K562 (cell line): Measurements from ENCODE around the gene HTR2C. TPM values are rescaled to one million over a fixed set of nuclear protein-coding genes. Genes with fewer than 3 reads are reported as not detected.

Experiments used
- ATAC-seq: fragments of 200-7000 bp; cut with Tn5 transposase; 3 replicates; pipeline ENCODE4 v1.9.1; 2020; ENCODE audit warnings: moderate library complexity
- BruUV-seq: library from RNA; stranded (reverse); fragments of 400-500 nt; replicated peaks from 2 replicates; lab custom pipeline; 2021; lab: Mats Ljungman, UMichigan
- CTCF ChIA-PET: fragments of 300-600 bp; formaldehyde crosslinking; extraction: SDS; loops from one replicate; lab custom pipeline; 2021; ENCODE audit warnings: low intra/inter-chr PET ratio; lab: Yijun Ruan, JAX
- POLR2A ChIA-PET: fragments of 300-600, 350-650 bp; sonication (Branson Sonifier 250); formaldehyde crosslinking; extraction: SDS; loops from one replicate; lab custom pipeline; 2021; ENCODE audit warnings: antibody characterized with exemption, inconsistent platforms; lab: Yijun Ruan, JAX
- DNase-seq, 4 experiments: peaks; one replicate each; pipeline versions ENCODE4 v3.0.0 to v3.0.0-alpha.2; 2011 to 2018; ENCODE audit warnings: low spot score in 3 of 4, mixed read lengths in 3 of 4; ENCODE audit errors: extremely low read depth in 1 of 4
- FAIRE-seq: peaks from 2 replicates; lab custom pipeline; 2011; peaks lifted over from hg19 to GRCh38; lab: Jason Lieb, UNC
- H2AFZ ChIP-seq: 2 replicates; pipeline ENCODE4 v1.6.0; 2011; ENCODE audit warnings: low read depth, low read length, control low read depth, inconsistent platforms
- H3K27ac ChIP-seq: fragments of 200-600 bp; 3 replicates; pipeline ENCODE4 v1.8.0; 2011; ENCODE audit warnings: low read depth, mild to moderate bottlenecking, control low read depth, inconsistent platforms, low read length, moderate library complexity, mixed read lengths; ENCODE audit errors: extremely low read depth
- H3K27me3 ChIP-seq, 2 experiments: fragments of 300-600 bp in 1 of 2; 2 replicates in 1 of 2; 3 replicates in 1 of 2; pipeline versions ENCODE4 v1.6.0 to v1.8.0; 2011; ENCODE audit warnings: inconsistent platforms in 2 of 2, low read length in 2 of 2, mild to moderate bottlenecking in 1 of 2, mixed read lengths in 1 of 2, moderate library complexity in 1 of 2; ENCODE audit not compliant: control insufficient read depth in 2 of 2, insufficient read depth in 2 of 2
- H3K36me3 ChIP-seq: fragments of 300-600 bp; 3 replicates; pipeline ENCODE4 v1.8.0; 2011; ENCODE audit warnings: mild to moderate bottlenecking, low read length, inconsistent platforms; ENCODE audit not compliant: control insufficient read depth, insufficient read depth
- H3K4me1 ChIP-seq, 2 experiments: fragments of 200-600 bp in 1 of 2; replicated peaks in 1 of 2; 2 replicates in 1 of 2; 3 replicates in 1 of 2; pipeline versions ENCODE4 v1.5.1 to v1.8.0; 2011; ENCODE audit warnings: inconsistent platforms in 2 of 2, low read length in 2 of 2, mild to moderate bottlenecking in 1 of 2, mixed read lengths in 1 of 2, moderate library complexity in 1 of 2; ENCODE audit not compliant: control insufficient read depth in 2 of 2, insufficient read depth in 2 of 2
- H3K4me2 ChIP-seq: 2 replicates; pipeline ENCODE4 v1.6.1; 2011; ENCODE audit warnings: low read length, control low read depth, inconsistent platforms, mixed read lengths; ENCODE audit not compliant: insufficient read depth
- H3K4me3 ChIP-seq: fragments of 200-600 bp; sonication (generic), shearing (Covaris generic); 2 replicates; pipeline ENCODE4 v1.5.1; 2016; ENCODE audit warnings: control low read depth, inconsistent platforms
- H3K79me2 ChIP-seq: fragments of 200-600 bp; 3 replicates; pipeline ENCODE4 v1.8.0; 2011; ENCODE audit warnings: low read length, inconsistent platforms; ENCODE audit not compliant: control insufficient read depth, insufficient read depth
- H3K9ac ChIP-seq, 2 experiments: 2 replicates each; pipeline versions ENCODE4 v1.6.0 to v1.6.1; 2011; ENCODE audit warnings: low read depth in 2 of 2, low read length in 2 of 2, control low read depth in 1 of 2, inconsistent platforms in 1 of 2, mild to moderate bottlenecking in 1 of 2, mixed read lengths in 1 of 2; ENCODE audit not compliant: insufficient read depth in 1 of 2
- H3K9me1 ChIP-seq: one replicate; pipeline ENCODE4 v1.6.0; 2011; ENCODE audit warnings: inconsistent platforms, mild to moderate bottlenecking, low read length, moderate library complexity; ENCODE audit not compliant: control insufficient read depth, insufficient read depth
- H3K9me3 ChIP-seq: replicated peaks from 2 replicates; pipeline ENCODE4 v1.5.1; 2011; ENCODE audit warnings: low read depth, low read length, inconsistent platforms; ENCODE audit not compliant: control insufficient read depth, insufficient read depth
- H4K20me1 ChIP-seq: replicated peaks from 2 replicates; pipeline ENCODE4 v1.6.1; 2011; ENCODE audit warnings: low read length, inconsistent platforms, mixed read lengths; ENCODE audit not compliant: control insufficient read depth, insufficient read depth
- CBX3 ChIP-seq, 2 experiments: IDR thresholded peaks; 1 replicate in 1 of 2; 2 replicates in 1 of 2; pipeline ENCODE4 v1.6.1; 2012; ENCODE audit warnings: inconsistent platforms in 2 of 2, low read length in 2 of 2, borderline replicate concordance in 1 of 2, control low read depth in 1 of 2
- ZNF121 ChIP-seq: sonication (generic); formaldehyde crosslinking; conservative IDR thresholded peaks from 2 replicates; pipeline ENCODE4 v1.8.0; 2022; ENCODE audit warnings: missing genetic modification reagents
- WGBS: fragments of 100-300 bp; shearing (Covaris generic); methylation state at CpG from one replicate; pipeline ENCODE4 v1.1.6; 2016; ENCODE audit warnings: low coverage, mixed read lengths; ENCODE audit not compliant: insufficient coverage; ENCODE audit errors: missing lambda C conversion rate; 5-methylcytosine and 5-hydroxymethylcytosine counted together
- in situ Hi-C: fragments of 300-500 bp; cut with MboI; formaldehyde crosslinking; loops from 4 replicates; pipeline ENCODE4 v1.15.0; 2018; ENCODE audit warnings: inconsistent platforms, mixed read lengths
- intact Hi-C: fragments of 100-400 bp; cut with micrococcal nuclease; formaldehyde crosslinking; loops from 2 replicates; pipeline ENCODE4 v1.14.2; 2022
- polyA plus RNA-seq, 8 experiments: library from polyadenylated mRNA; depleted of rRNA in 4 of 8; stranded (reverse) in 5 of 8; unstranded in 3 of 8; fragments of >200 nt; fragmentation: Nextera tagmentation in 2 of 8; fragmentation: Illumina TruSeq in 1 of 8; extraction: Ambion mirVana in 2 of 8; extraction: Trizol in 1 of 8; gene quantifications; 2 replicates each; pipeline versions ENCODE4 v1.2.1 to v1.2.3, GENCODE V29; 2011 to 2014; ENCODE audit warnings: inconsistent platforms in 1 of 8, missing spikeins in 1 of 8
- total RNA-seq, 7 experiments: library from RNA; depleted of rRNA in 6 of 7; stranded (reverse); fragments of >200 nt in 6 of 7; fragmentation: Illumina TruSeq in 2 of 7; extraction: Trizol in 2 of 7; gene quantifications; 2 replicates each; pipeline versions ENCODE4 v1.2.1 to v1.2.3, GENCODE V29; 2011 to 2021; ENCODE audit warnings: low replicate concordance in 1 of 7
- TF ChIP-seq, protein P1 (sequence below), 3 experiments: IDR thresholded peaks in 2 of 3; conservative IDR thresholded peaks in 1 of 3; 2 replicates each; pipeline ENCODE4 v1.5.1; 2011 to 2012; ENCODE audit warnings: low read length in 3 of 3, mild to moderate bottlenecking in 3 of 3, control low read depth in 2 of 3, improper control_type of control experiment in 1 of 3, inconsistent platforms in 1 of 3, low read depth in 1 of 3, mixed read lengths in 1 of 3, moderate library complexity in 1 of 3; ENCODE audit not compliant: insufficient read depth in 2 of 3

HTR2C gene
- total and polyA plus RNA-seq, 9 of the 15 experiments (the other 6 are each of a cell fraction or from before 2014, with no cell fraction given) = 0.04 to 0.22 (median 0.10) TPM

DNA sequence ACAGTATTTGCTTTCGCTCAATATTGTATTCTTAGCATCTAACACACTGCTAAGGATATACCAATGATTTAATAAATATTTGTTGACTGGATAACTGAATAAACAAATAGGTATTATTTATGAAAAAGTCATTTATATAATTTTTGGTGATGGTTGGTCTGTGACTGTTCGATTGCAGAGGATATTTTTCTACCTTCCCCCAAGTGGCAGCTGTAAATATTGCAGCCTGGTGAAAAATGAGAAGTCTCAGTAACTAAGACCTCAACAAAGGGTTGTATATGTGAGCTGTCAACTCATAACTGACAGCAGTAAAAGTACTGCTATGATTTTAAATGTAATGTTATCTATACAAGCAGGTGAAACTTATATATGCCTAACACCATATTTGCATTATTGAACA is 36.0 kb downstream of the HTR2C start:
- CTCF ChIA-PET = no interaction called here

More for the DNA sequence above, 36.0 kb downstream of the HTR2C start:
- intact Hi-C loops = loop anchor here (5.0 kb wide), 1 partner anchor 337 kb away; no protein-coding TSS in a partner anchor
- BruUV-seq = no TSS peak
- no peak for TF ChIP-seq CBX3 (IDR thresholded peaks at IDR 0.05; ENCODE audit: borderline replicate concordance in 1 of 2, low read length in 2 of 2)
- TF ChIP-seq, protein P1, sequence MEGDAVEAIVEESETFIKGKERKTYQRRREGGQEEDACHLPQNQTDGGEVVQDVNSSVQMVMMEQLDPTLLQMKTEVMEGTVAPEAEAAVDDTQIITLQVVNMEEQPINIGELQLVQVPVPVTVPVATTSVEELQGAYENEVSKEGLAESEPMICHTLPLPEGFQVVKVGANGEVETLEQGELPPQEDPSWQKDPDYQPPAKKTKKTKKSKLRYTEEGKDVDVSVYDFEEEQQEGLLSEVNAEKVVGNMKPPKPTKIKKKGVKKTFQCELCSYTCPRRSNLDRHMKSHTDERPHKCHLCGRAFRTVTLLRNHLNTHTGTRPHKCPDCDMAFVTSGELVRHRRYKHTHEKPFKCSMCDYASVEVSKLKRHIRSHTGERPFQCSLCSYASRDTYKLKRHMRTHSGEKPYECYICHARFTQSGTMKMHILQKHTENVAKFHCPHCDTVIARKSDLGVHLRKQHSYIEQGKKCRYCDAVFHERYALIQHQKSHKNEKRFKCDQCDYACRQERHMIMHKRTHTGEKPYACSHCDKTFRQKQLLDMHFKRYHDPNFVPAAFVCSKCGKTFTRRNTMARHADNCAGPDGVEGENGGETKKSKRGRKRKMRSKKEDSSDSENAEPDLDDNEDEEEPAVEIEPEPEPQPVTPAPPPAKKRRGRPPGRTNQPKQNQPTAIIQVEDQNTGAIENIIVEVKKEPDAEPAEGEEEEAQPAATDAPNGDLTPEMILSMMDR (IDR thresholded peaks at IDR 0.05 in 2 of 3, conservative IDR thresholded peaks at IDR 0.05 in 1 of 3; ENCODE audit: insufficient read depth in 2 of 3, low read depth in 1 of 3, low read length in 3 of 3) = peak in 2 of 3 experiments; percentile 39 to 43; a peak in 2 of 6 replicates
- TF ChIP-seq ZNF121 (CRISPR knock-in tag) = no peak
- TF ChIP-seq, all 486 proteins: peak for 1
- H3K4me2 ChIP-seq = no peak overlapping the region
- WGBS = 8% methylated on average over 2 of the region's 2 CpGs
- no peaks in the 10 kb centered on the region for H4K20me1 ChIP-seq
- H3K27ac ChIP-seq = no peak overlapping the region
- in situ Hi-C loops = no loop called here
- POLR2A ChIA-PET = no interaction called here
- no peaks in the 10 kb centered on the region for H3K9me3 ChIP-seq
- H3K4me3 ChIP-seq = no peak overlapping the region
- no peaks in the 10 kb centered on the region for H3K27me3 ChIP-seq
- peak; percentile 49 for FAIRE-seq
- H3K9ac ChIP-seq = no peak overlapping the region
- H3K36me3 ChIP-seq = no peaks in the 10 kb centered on the region
- ATAC-seq = 0 out of 3 replicates have a peak, but pooled peaks have one; percentile 49
- no peak overlapping the region for H2AFZ ChIP-seq
- no peaks in the 10 kb centered on the region for H3K79me2 ChIP-seq
- no peaks in the 10 kb centered on the region for H3K4me1 ChIP-seq
- H3K9me1 ChIP-seq = no peaks in the 10 kb centered on the region
- DNase-seq = peak; percentile 10 to 25 (median 17)
